HG03558 (cell line): ENCODE data around the gene RAP1A.
A peak's percentile ranks its signal among the peaks of the same experiment; 100 is the strongest.

Source experiments
- ATAC-seq: cut with Tn5 transposase; IDR thresholded peaks from one replicate; pipeline ENCODE4 v1.9.1; 2021; ENCODE audit warnings: moderate number of reproducible peaks; ENCODE audit not compliant: unreplicated experiment; ENCODE audit errors: extremely low read depth

Gene RAP1A

DNA sequence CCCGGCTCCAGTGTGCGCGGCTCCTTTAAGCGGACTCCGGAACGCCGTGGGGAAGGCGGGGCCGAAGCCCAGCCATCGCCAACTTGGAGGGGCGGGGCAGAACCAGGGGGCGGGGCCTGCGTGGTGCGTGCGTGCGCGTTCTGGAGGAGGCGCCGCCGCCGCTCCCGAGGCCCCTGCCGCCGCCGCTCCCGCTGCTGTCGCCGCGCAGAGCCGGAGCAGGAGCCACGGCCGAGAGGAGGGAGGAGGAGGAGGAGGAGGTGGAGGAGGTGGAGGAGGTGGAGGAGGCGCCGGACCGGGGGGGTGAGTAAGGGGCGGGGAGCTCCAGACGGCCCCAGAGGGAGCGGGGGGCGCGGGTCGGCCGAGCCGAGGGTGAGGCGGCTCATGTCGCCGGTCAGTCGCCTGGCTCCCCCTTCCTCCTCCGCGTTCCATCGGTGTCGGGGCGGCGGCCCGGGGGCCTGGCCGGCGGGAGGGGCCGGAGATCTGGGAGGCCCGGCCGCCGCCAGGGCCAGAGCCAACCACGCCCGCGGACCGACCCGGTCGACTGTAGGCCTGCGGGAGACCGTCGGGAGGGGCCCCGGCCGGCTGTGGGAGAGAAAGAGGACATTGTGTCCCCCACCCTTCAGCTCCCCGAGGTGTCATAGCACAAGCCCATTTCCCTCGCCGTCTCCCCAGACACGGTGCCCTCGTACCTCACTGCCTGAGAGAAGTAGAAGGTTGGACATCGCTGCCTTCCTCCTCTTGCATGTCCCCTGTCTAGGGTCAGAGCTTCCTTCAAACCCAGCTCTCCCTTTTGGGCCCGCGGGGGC, at the start of gene RAP1A:
TSS of gene RAP1A (plus strand) at position 155 of the 806 bp plus-strand sequence. CDS start 71,572 bp downstream, outside the sequence.
- no peak for ATAC-seq

- no peak for ATAC-seq
These were observed 49.7 kb upstream of the RAP1A start for GRCh38 chr1:111569913-111570312.

DNA sequence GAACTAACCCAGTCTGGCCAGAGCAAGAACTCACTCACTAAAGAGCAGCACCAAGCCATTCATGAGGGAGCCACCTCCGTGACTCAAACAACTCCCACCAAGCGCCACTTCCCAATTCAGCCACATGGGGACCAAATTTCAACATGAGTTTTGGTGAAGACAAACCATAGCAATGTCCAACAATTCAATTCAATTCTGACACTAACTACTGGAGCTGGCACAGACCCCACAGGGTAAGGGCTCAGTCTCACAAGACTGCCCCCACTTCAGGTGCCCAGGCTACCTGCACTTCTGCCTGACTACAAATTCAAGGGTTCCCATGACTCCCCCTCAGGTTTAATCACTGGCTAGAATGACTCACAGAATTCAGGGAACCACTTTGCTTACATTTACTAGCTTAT, 48.8 kb upstream of the RAP1A start:
- ATAC-seq: no peak

GRCh38 chr1:111571239-111571638, 48.4 kb upstream of the RAP1A start:
- ATAC-seq: no peak

- ATAC-seq: no peak
These were observed 47.6 kb upstream of the RAP1A start for GRCh38 chr1:111571987-111572386.

DNA sequence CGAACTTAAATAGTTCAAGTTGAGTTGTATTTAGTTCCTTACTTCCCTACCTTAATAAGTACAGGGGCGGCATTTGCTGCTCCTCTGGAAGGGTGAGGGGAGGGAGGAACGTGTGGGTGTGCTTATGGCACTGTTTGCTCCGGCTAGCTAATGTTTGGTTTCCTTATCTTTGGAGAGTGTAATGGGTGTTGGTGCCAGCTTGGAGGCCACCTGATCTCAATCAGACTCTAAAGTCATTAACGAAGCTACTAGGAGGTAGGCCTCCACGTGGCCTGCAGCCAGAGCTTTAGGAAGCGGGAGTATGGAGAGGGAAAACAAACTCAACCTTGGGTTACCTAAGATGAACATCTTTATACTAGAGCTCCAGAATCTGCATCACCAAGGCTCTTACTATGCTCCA, 43.0 kb upstream of the RAP1A start:
- no peak for ATAC-seq

DNA sequence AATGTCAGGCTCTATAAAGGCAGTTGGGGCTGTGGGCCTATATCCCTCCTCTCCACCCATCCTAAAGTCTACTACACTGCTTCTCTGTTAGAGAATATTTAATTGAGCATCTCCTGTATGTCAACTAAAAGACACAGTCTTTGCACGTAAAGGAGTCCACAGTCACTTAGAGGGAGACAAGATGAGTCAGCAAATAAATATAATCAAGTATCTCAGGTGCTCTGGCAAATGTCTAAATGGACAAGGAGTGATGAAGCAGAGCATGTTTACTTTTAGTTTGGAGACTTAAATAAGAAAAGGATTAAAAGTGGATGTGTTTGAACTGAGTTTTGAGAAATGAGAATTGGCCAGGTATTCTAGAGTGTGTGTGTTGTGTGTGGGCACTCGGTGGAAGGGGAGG, 41.8 kb upstream of the RAP1A start:
- no peak for ATAC-seq

DNA sequence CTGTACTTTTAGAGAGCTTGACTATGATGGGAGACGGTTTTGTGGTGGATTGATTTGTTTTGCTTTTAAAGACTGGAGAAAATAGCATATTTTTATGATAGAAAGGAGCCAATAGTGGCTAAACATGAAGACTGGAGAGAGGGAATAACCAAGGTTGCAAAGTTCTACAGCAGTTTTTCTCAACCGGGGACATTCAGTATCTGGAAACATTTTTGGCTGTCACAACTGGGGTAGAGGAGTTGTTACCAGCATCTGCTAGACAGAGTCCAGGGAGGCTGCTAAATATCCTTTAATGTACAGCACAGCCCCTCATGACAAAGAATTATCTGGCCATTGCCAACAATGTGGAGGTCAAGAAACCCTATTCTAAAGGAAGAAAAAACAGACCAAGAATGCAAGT, 38.4 kb upstream of the RAP1A start:
- no peak for ATAC-seq

GRCh38 chr1:111582016-111582415, 37.6 kb upstream of the RAP1A start:
- ATAC-seq: no peak

GRCh38 chr1:111582644-111583618, 36.7 kb upstream of the RAP1A start:
- no peak for ATAC-seq

DNA sequence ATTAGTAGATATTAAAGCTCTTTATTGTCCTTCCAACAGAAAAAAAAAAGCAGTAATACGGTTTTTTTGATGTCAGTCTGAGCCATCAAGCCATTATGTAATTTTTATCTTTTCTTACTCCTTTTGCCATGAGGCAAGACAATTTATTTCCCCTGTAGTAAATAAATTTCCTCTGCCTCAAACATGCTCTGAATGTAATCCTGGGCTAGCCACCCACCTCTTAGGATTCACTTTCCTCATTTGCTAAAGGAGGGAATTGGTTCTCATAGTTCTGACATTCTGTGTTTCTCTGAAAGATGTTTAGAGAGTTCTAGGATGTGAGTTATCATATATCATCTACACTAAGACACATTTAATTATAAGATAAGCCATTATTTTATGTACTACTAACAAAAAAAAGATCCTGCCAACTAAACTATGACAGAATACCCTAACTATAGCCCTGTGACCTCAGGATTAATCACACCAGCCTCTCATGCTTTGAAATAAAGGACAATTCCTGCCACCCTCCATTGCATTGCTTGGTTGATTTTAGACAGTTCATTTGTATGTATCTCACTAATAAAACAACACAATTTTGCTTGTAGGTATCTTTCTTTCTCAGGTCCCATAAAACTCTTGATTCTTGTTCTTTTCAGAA, 34.0 kb upstream of the RAP1A start:
- ATAC-seq: no peak

- ATAC-seq: no peak
These were observed 33.5 kb upstream of the RAP1A start for GRCh38 chr1:111586112-111586511.

DNA sequence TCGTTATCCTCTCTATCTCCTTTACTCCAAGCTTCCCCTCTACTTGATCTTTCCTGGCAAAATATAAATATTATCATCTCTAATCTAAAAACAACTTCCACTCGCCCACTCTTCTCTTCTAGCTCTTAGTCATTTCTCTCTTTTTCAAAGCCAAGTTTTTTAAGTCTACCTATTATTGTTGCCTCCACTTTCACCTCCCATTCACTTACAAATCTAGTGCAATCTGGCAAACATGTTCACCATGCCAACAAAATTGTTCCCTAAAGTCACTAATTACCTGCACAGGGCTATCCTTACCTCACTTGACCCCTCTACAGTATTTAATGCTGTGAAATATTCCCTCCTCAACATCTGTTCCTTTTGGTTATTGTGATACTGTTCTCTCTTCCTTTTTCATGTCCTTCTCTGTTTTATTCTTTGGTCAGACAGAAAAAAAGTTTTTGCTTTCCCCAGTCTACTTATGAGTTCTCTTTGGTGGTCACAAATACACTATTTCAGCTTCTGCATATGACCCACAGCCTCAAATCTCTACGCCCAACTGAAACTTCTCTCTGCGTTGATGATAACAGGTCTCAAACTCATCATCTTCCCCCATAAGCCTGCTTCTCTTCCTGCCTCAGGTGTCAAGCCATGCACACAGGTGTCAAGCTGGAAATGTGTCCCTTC, 31.9 kb upstream of the RAP1A start:
- no peak for ATAC-seq

DNA sequence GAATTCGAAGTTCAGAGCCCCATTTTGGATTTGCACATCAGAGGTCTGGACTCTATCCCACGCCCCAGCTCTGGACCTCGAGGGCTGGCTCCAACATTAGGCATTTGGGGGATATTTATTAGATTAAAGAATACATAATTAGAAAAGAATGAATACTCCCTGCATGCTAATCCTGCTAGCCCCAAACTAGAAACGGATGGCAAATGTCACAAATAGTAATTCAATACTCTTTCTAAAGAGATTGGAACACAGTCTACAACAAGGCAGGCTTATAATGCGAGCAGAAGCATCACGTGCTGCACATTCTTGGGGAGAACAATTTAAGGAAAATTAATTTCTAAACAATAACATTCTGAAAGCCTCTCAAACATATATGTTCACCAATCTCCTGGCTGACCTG, 27.7 kb upstream of the RAP1A start:
- ATAC-seq: no peak

DNA sequence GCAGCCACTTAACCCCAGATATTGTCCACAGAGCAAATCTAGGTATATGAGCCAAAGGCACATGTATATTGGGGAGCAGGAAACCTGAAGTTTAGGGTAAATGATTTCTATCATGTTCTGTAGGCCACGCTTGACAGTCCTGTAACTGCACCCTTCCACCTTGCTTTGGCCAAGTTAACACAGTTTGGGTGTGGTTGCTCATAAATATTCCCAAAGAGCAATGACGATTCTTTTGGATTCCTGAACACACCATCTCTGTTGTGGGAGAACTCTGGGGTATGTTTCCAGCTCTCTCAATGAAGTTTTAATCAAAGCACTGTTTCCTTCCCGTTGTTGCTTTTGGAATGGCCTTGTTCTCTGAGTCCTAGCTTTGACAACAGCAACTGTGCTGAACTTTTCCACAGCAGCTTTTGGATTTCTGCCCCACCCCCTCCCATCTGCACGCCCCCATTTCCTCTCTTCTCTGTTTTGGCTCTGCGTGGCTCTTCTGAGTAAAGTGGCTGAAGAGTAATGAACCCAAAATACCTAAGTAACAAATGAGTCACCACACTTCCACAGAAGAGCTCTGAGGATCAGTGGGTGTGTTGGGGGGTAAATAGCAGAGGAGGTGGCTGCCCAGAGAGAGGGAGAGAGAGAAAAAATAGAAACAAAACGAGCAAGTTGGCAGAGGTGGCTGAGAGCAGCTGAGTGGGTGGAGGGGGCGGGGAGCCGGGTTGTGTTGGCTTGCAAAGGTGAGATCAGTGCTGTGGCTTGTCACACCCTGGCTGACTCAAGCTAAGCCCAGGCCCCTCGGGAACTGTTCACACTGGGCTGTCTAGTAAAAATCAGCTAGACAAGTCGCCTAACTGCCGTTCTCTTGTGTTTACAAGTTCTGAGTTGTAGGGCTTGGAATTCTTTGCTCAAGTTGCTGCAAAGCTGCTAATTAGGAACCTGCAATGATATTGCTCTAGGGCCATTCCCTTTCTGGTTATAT, 26.9 kb upstream of the RAP1A start:
- peak; percentile 63 for ATAC-seq

DNA sequence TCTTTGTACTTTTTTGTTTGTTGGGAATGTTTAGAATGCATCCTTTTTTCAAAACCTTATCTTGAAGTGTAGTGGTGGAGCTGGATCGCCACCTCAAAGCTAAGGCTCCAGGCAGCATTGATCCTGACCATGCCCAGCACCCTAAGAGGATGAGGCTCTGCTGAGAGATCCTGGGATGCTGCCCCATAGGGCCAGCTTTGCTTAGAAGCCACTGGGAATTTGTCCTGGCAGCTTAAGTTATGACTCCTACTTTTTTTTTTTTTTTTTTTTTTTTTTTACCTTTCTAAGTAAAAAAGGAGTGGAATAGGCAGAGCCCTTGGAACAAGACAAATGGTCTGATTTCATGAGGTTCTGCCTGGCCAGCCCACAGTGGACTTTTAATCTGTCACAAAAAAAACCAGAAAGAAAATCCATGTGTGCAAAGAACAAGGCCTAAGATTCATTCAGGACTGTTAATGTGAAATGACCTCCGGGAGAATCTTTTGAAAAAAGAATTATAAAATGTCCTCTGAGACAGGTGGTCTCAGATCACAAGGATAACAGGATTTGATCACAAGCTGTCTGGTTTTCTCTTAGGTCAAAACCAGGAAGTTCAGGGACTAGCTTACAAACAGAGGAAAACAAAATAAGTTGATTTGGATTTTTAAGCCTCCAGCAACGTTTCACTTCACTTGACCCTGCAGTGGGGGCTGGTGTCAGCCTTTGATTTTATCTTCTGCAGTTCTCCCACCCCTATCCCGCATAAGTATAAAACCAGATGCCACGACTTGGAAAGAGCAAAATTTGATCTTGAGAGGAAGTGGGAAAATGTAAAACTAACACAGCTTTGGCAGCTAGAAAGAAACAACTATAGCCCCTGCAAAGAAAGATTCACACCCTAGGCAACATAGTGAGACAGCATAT, 25.9 kb upstream of the RAP1A start:
- no peak for ATAC-seq

GRCh38 chr1:111594306-111594693, 25.3 kb upstream of the RAP1A start:
- no peak for ATAC-seq

DNA sequence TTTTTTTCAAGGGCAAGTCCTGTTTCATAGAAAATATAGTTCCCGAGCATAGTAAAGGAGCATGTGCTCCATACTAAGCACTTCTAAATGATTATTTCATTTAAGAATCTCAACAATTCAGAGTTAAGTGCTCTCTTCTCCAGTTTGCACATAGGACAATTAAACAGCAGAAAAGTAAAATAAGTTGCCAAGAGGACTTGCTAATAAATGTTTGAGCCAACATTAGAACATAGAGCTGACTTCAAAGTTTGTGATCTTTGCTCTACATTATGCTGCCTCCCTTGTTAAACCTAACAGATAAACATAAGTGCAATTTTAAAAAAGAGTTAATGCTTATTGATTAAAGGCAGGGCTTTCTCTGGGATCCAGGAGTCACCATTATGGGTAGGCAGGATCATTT, 23.8 kb upstream of the RAP1A start:
- no peak for ATAC-seq
